Endothelial cell (in vitro differentiated cells): Measurements from ENCODE around the gene NUPR1. TPM values are rescaled to one million over a fixed set of nuclear protein-coding genes. Genes with fewer than 3 reads are reported as not detected.

Source experiments
- DNase-seq: peaks from one replicate; pipeline ENCODE4 v3.0.0; 2021; ENCODE audit warnings: low spot score
- H3K27ac Mint-ChIP-seq: one replicate; pipeline ENCODE4 v1.8.0; 2021; ENCODE audit warnings: mixed read lengths, inconsistent platforms; ENCODE audit not compliant: unreplicated experiment
- H3K27me3 Mint-ChIP-seq: one replicate; pipeline ENCODE4 v1.8.0; 2021; ENCODE audit warnings: mild to moderate bottlenecking, moderate library complexity, mixed read lengths, inconsistent platforms; ENCODE audit not compliant: unreplicated experiment
- H3K36me3 Mint-ChIP-seq: one replicate; pipeline ENCODE4 v1.8.0; 2021; ENCODE audit warnings: mild to moderate bottlenecking, low read depth, mixed read lengths, inconsistent platforms; ENCODE audit not compliant: unreplicated experiment
- H3K4me1 Mint-ChIP-seq: one replicate; pipeline ENCODE4 v1.8.0; 2021; ENCODE audit warnings: mild to moderate bottlenecking, mixed read lengths, inconsistent platforms; ENCODE audit not compliant: unreplicated experiment
- H3K4me3 Mint-ChIP-seq: one replicate; pipeline ENCODE4 v1.8.0; 2021; ENCODE audit warnings: mild to moderate bottlenecking, mixed read lengths, inconsistent platforms; ENCODE audit not compliant: unreplicated experiment
- H3K9me3 Mint-ChIP-seq: one replicate; pipeline ENCODE4 v1.8.0; 2021; ENCODE audit warnings: mixed read lengths, inconsistent platforms; ENCODE audit not compliant: unreplicated experiment
- CTCF ChIP-seq: fragments of 200-600 bp; sonication (generic); IDR thresholded peaks from one replicate; pipeline ENCODE4 v1.5.0; 2021; ENCODE audit warnings: antibody characterized with exemption; ENCODE audit not compliant: unreplicated experiment
- total RNA-seq: library from RNA; stranded (reverse); fragmentation: NEBNext Ultra II Directional; extraction: Animal tissue kit (Norgen Biotek cat#: 25700); gene quantifications from one replicate; pipeline ENCODE4 v1.2.1, GENCODE V29; 2021; ENCODE audit not compliant: unreplicated experiment

The NUPR1 gene
- total RNA-seq, 1 donor from 2014 or later: not detected

GRCh38 chr16:28554634-28555423 lies 16.1 kb upstream of the NUPR1 start:
- Mint-ChIP-seq H3K27ac (no peak overlapping the region), H3K36me3 (peaks cover 11% of the 10 kb centered on the region), H3K9me3 (no peaks in the 10 kb centered on the region), H3K4me1 (peaks cover 5% of the 10 kb centered on the region), H3K27me3 (peaks cover 1% of the 10 kb centered on the region), H3K4me3 (peak overlapping the region; percentile 92)
- DNase-seq: no peak
- no peak for TF ChIP-seq CTCF

GRCh38 chr16:28553776-28554633 lies 15.2 kb upstream of the NUPR1 start, which contains the start of gene SGF29:
SGF29 (plus strand) TSS chr16:28553920; CDS start chr16:28581070, 27,150 bp downstream.
- Mint-ChIP-seq H3K4me1 (peaks cover 5% of the 10 kb centered on the region), H3K9me3 (no peaks in the 10 kb centered on the region), H3K27ac (peak within 1 kb of the TSS; percentile 77), H3K27me3 (peaks cover 1% of the 10 kb centered on the region), H3K4me3 (peak within 1 kb of the TSS; percentile 92), H3K36me3 (peaks cover 11% of the 10 kb centered on the region)
- peak; percentile 87 for DNase-seq
- TF ChIP-seq CTCF: no peak

GRCh38 chr16:28549301-28549899 lies 10.6 kb upstream of the NUPR1 start:
- no peaks in the 10 kb centered on the region for H3K36me3 Mint-ChIP-seq
- no peaks in the 10 kb centered on the region for H3K9me3 Mint-ChIP-seq
- H3K4me1 Mint-ChIP-seq: no peaks in the 10 kb centered on the region
- no peak overlapping the region for H3K27ac Mint-ChIP-seq
- TF ChIP-seq CTCF: no peak
- H3K4me3 Mint-ChIP-seq: no peak overlapping the region
- DNase-seq: no peak
- H3K27me3 Mint-ChIP-seq: no peaks in the 10 kb centered on the region

GRCh38 chr16:28548306-28548802 lies 9.6 kb upstream of the NUPR1 start:
- Mint-ChIP-seq H3K9me3 (no peaks in the 10 kb centered on the region), H3K27ac (no peak overlapping the region), H3K4me1 (no peaks in the 10 kb centered on the region), H3K4me3 (no peak overlapping the region), H3K27me3 (no peaks in the 10 kb centered on the region), H3K36me3 (no peaks in the 10 kb centered on the region)
- DNase-seq: no peak
- TF ChIP-seq CTCF: no peak
